ENCODE measurements around the gene NAGS. TPM values are rescaled to one million over a fixed set of nuclear protein-coding genes. Genes with fewer than 3 reads are reported as not detected.
"Not testable (repeated sequence)": the region's sequence is repeated elsewhere in the genome, so short reads cannot be mapped to it uniquely, and the experiment has no call there.

Gene NAGS
- 0.59 and 0.91 TPM in 2 replicates for total RNA-seq

DNA sequence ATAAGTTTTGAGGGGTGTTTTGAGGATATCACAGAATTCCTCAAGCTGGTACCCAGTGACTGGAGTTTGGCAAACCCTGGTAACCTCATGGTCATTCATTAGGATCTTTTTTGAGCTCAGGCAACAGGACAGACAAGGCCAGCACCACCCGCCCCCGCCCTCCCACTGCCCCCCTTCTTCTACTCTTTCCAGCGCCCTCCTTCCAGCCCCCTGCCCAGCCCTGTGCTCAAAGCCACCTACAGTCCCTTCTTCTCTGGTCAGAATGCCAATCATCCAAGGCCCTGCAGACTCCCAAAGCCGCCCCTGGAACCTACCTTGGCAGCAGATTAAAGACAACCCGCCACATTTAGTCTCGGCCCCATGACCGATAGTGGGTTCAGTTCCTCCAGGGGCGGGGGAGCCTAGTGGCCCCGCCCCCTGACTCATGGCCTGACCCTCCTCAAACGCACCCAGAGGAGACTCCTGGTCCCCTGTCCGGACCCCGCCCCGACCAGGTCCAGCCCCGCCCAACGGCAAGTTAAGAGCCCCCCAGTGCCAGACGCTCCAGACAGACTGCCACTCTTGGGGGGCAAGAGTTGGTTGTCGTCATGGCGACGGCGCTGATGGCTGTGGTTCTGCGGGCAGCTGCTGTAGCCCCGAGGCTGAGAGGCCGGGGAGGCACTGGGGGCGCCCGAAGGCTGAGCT, at the start of gene NAGS:
Gene NAGS, plus strand, starts transcription at position 546 of the 684 bp plus-strand sequence. Its CDS starts 42 bp downstream, at position 588.
- DNase-seq: no peak
- Mint-ChIP-seq H3K4me1 (peaks cover 20% of the 10 kb centered on the region), H3K4me3 (peak within 1 kb of the TSS; percentile 55), H3K9me3 (no peaks in the 10 kb centered on the region), H3K36me3 (ENCODE audit: low read depth) (peaks cover 4% of the 10 kb centered on the region), H3K27me3 (peaks cover 16% of the 10 kb centered on the region), H3K27ac (no peak within 1 kb of the TSS)
- intact Hi-C loops (cut with micrococcal nuclease): loop anchor here (10.0 kb wide), 1 partner anchor 519 kb away; the partner anchor contains the start of gene DHX8

- H3K36me3 Mint-ChIP-seq (ENCODE audit: low read depth): no peaks in the 10 kb centered on the region
- H3K27me3 Mint-ChIP-seq: peaks cover 27% of the 10 kb centered on the region
- H3K4me3 Mint-ChIP-seq: no peak overlapping the region
- H3K4me1 Mint-ChIP-seq: peaks cover 2% of the 10 kb centered on the region
- no peak for DNase-seq
- no peaks in the 10 kb centered on the region for H3K9me3 Mint-ChIP-seq
- no peak overlapping the region for H3K27ac Mint-ChIP-seq
- intact Hi-C loops (cut with micrococcal nuclease): no loop called here
Observed at GRCh38 chr17:43956222-43956621, 48.2 kb upstream of the NAGS start.

- H3K4me3 Mint-ChIP-seq: no peak overlapping the region
Observed at GRCh38 chr17:43958748-43959352, 45.6 kb upstream of the NAGS start.

DNA sequence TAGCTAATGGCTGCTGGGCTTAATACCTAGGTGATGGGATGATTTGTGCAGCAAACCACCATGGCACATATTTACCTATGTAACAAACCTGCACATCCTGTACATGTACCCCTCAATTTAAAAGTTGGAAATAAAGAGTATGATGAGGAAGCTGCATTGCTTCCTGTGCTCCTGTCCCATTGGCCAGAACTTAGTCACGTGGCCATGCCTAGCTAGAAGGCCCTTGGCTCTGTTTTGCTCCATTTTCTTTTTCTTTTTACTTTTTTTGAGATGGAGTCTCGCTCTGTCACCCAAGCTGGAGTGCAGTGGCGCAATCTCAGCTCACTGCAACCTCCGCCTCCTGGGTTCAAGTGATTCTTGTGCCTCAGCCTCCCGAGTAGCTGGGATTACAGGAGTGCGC, 43.1 kb upstream of the NAGS start:
- H3K36me3 Mint-ChIP-seq (ENCODE audit: low read depth); DNase-seq; H3K27ac Mint-ChIP-seq; H3K4me1 Mint-ChIP-seq; intact Hi-C loops (cut with micrococcal nuclease); H3K9me3 Mint-ChIP-seq; H3K4me3 Mint-ChIP-seq: not testable (repeated sequence)
- peaks cover 12% of the 10 kb centered on the region for H3K27me3 Mint-ChIP-seq

More at GRCh38 chr17:43958748-43959352, 45.6 kb upstream of the NAGS start:
- no peak for DNase-seq
- peaks cover 19% of the 10 kb centered on the region for H3K27me3 Mint-ChIP-seq
- no peaks in the 10 kb centered on the region for H3K9me3 Mint-ChIP-seq
- intact Hi-C loops (cut with micrococcal nuclease): no loop called here
- H3K36me3 Mint-ChIP-seq (ENCODE audit: low read depth): no peaks in the 10 kb centered on the region
- H3K27ac Mint-ChIP-seq: no peak overlapping the region
- no peaks in the 10 kb centered on the region for H3K4me1 Mint-ChIP-seq

- peaks cover 14% of the 10 kb centered on the region for H3K27me3 Mint-ChIP-seq
- no peak overlapping the region for H3K4me3 Mint-ChIP-seq
- no peak overlapping the region for H3K27ac Mint-ChIP-seq
- H3K9me3 Mint-ChIP-seq: no peaks in the 10 kb centered on the region
- no peaks in the 10 kb centered on the region for H3K36me3 Mint-ChIP-seq (ENCODE audit: low read depth)
- intact Hi-C loops (cut with micrococcal nuclease): no loop called here
- no peak for DNase-seq
- H3K4me1 Mint-ChIP-seq: no peaks in the 10 kb centered on the region
Observed at GRCh38 chr17:43961954-43962353, 42.5 kb upstream of the NAGS start.

GRCh38 chr17:43962479-43962878, 41.9 kb upstream of the NAGS start:
- no peak for DNase-seq
- H3K36me3 Mint-ChIP-seq (ENCODE audit: low read depth): no peaks in the 10 kb centered on the region

DNA sequence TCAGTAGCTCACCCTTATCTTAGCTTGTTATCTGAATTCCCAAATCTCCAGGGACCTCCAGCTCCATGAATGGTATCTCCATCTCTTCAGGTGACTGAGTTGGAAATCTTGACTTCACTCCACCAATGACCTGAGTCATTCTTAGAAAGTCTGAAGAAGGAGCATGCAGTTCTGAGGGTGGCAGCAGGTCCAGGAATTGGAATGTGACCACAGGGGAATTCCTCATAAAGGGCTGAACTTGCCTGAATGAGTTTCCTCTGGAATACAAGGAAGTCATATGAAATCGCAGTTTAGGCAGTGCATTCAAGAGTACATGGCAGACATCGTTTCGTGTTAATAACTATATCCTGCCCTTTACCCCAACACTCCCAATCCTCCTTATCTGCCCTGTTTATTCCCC, 38.1 kb upstream of the NAGS start:
- no peak for DNase-seq
- no peaks in the 10 kb centered on the region for H3K36me3 Mint-ChIP-seq (ENCODE audit: low read depth)
- intact Hi-C loops (cut with micrococcal nuclease): no loop called here
- H3K27ac Mint-ChIP-seq: no peak overlapping the region
- no peaks in the 10 kb centered on the region for H3K4me1 Mint-ChIP-seq
- peaks cover 16% of the 10 kb centered on the region for H3K27me3 Mint-ChIP-seq
- no peak overlapping the region for H3K4me3 Mint-ChIP-seq
- no peaks in the 10 kb centered on the region for H3K9me3 Mint-ChIP-seq

More at GRCh38 chr17:43962479-43962878, 41.9 kb upstream of the NAGS start:
- H3K4me1 Mint-ChIP-seq: no peaks in the 10 kb centered on the region
- H3K9me3 Mint-ChIP-seq: no peaks in the 10 kb centered on the region
- H3K4me3 Mint-ChIP-seq: no peak overlapping the region
- intact Hi-C loops (cut with micrococcal nuclease): no loop called here
- H3K27ac Mint-ChIP-seq: no peak overlapping the region
- H3K27me3 Mint-ChIP-seq: peaks cover 15% of the 10 kb centered on the region

DNA sequence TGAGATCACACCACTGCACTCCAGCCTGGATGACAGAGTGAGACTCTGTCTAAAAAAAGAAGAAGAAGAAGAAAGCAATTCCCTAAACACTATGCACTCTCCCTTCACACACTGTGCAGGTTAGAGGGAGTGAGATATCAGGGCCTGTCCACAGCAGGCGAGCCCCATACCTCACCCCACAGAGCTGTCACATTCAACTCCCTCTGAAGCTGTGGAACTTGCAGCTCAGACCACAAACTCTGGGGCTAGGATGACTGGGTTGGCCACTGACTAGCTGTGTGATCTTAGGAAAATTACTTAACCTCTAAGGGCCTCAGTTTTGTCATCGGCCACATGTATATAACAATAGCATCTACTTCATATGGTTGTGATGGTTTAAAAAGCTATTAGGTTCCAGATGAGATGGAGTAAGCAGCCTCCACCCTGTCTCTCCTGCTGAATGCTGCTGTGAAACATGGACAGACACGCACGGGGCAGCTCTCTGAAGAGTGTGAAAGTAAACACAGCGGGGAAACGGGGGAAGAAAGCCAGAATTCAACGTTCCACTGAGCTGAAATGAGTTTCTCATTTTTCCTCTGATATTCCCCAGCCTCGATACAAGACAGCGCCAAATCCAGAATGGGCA, 37.1 kb upstream of the NAGS start:
- no peak for DNase-seq
- Mint-ChIP-seq H3K27me3 (peaks cover 16% of the 10 kb centered on the region), H3K4me1 (no peaks in the 10 kb centered on the region), H3K9me3 (no peaks in the 10 kb centered on the region), H3K27ac (no peak overlapping the region), H3K36me3 (ENCODE audit: low read depth) (no peaks in the 10 kb centered on the region), H3K4me3 (no peak overlapping the region)
- intact Hi-C loops (cut with micrococcal nuclease): no loop called here

DNA sequence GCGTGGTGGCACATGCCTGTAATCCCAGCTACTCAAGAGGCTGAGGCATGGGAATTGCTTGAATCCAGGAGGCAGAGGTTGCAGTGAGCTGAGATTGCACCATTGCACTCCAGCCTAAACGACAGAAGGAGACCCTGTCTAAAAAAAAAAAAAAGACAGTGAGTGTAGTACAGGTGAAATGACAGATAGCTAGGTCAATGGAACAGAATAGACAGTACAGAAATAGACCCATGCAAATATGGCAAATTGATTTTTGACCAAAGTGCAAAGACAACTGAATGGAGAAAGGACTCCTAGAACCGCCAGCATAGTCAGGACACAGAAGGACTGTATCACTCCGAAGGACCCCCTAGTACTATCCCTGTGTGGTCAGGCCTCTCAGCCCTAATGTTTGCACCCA, 34.1 kb upstream of the NAGS start:
- peaks cover 14% of the 10 kb centered on the region for H3K27me3 Mint-ChIP-seq
- no peak overlapping the region for H3K27ac Mint-ChIP-seq
- no peak for DNase-seq
- H3K4me1 Mint-ChIP-seq: no peaks in the 10 kb centered on the region
- H3K4me3 Mint-ChIP-seq: no peak overlapping the region
- intact Hi-C loops (cut with micrococcal nuclease): no loop called here
- H3K9me3 Mint-ChIP-seq: no peaks in the 10 kb centered on the region
- H3K36me3 Mint-ChIP-seq (ENCODE audit: low read depth): no peaks in the 10 kb centered on the region

GRCh38 chr17:43971436-43971835, 33.0 kb upstream of the NAGS start:
- H3K27me3 Mint-ChIP-seq: peaks cover 13% of the 10 kb centered on the region
- DNase-seq; H3K9me3 Mint-ChIP-seq; H3K4me1 Mint-ChIP-seq; H3K27ac Mint-ChIP-seq; H3K36me3 Mint-ChIP-seq (ENCODE audit: low read depth); H3K4me3 Mint-ChIP-seq; intact Hi-C loops (cut with micrococcal nuclease): not testable (repeated sequence)

GRCh38 chr17:43972444-43973212, 31.8 kb upstream of the NAGS start:
- H3K27me3 Mint-ChIP-seq; H3K27ac Mint-ChIP-seq; H3K4me1 Mint-ChIP-seq; H3K4me3 Mint-ChIP-seq; H3K36me3 Mint-ChIP-seq (ENCODE audit: low read depth); H3K9me3 Mint-ChIP-seq; DNase-seq; intact Hi-C loops (cut with micrococcal nuclease): not testable (repeated sequence)

DNA sequence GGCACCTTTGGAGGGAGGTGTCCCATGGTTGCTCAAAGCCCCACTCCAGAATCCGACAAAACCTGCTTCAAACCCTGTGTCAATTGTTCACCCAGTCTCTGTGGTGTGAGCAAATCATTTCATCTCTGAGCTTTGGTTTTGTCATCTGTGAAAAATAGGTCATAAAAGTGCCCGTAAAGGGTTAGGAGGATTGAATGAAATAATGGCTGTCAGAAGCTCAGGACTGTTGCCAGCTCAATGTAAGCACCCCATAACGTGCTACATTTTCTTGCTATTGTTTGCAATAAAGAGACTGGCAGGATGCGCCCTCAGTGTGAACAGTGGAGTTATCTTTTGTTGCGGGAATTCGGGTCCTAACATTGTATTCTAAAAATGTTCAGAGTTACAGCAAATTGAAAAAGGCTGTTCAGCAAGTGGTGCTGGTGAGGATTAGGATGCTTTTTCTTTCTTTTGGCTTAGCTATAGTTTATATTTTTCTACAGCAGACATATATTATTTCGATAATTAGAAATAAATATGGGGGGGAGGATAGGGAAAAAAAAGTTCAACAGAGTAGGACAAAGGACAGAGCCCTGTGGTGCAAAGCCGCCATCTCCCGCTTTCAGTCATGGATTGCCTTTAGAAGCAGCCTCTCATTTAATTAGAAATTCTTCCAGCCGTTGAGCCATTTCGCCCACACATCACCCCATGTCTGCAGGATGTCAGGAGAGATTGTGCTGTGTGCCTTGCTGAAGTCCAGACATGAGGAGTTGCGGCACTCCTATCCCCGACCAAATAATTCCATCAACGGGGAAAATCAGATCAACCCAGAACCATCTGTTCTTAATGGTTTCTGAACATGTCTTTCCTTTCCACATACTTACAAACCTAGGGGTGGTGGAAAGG, 29.8 kb upstream of the NAGS start:
- Mint-ChIP-seq H3K4me3 (no peak overlapping the region), H3K27ac (no peak overlapping the region), H3K27me3 (peaks cover 18% of the 10 kb centered on the region), H3K36me3 (ENCODE audit: low read depth) (no peaks in the 10 kb centered on the region), H3K4me1 (no peaks in the 10 kb centered on the region), H3K9me3 (no peaks in the 10 kb centered on the region)
- DNase-seq: no peak
- intact Hi-C loops (cut with micrococcal nuclease): no loop called here

- Mint-ChIP-seq H3K27ac (no peak overlapping the region), H3K4me1 (no peaks in the 10 kb centered on the region), H3K9me3 (no peaks in the 10 kb centered on the region), H3K4me3 (no peak overlapping the region), H3K36me3 (ENCODE audit: low read depth) (no peaks in the 10 kb centered on the region), H3K27me3 (peaks cover 22% of the 10 kb centered on the region)
- intact Hi-C loops (cut with micrococcal nuclease): no loop called here
- DNase-seq: no peak
Observed at GRCh38 chr17:43975898-43976297, 28.5 kb upstream of the NAGS start.

Data from activated CD4-positive, alpha-beta T cell treated with anti-CD3 and anti-CD28 coated beads, Interleukin-2, amount 10 ng/mL, durations not matched to agents 24 days and 14 days (primary cell).